GM12875 (cell line): ENCODE data around the gene MRPS2.

ENCODE experiments used
- H3K4me3 ChIP-seq: one replicate; pipeline ENCODE4 v1.5.1; 2011; ENCODE audit warnings: low read depth, low read length, control low read depth
- CTCF ChIP-seq: IDR thresholded peaks from 2 replicates; pipeline ENCODE4 v1.5.1; 2011; ENCODE audit warnings: low read depth, mild to moderate bottlenecking, control low read depth, inconsistent platforms, low read length, moderate library complexity, borderline replicate concordance; ENCODE audit not compliant: insufficient read depth

Gene MRPS2

GRCh38 chr9:135521608-135522095, 21.2 kb downstream of the MRPS2 start:
- H3K4me3 ChIP-seq, result no peak overlapping the region
- TF ChIP-seq CTCF, result no peak

- no peak for TF ChIP-seq CTCF
- H3K4me3 ChIP-seq, result no peak overlapping the region
Observed at GRCh38 chr9:135522137-135522877, 21.8 kb downstream of the MRPS2 start.

GRCh38 chr9:135522931-135523330, 22.4 kb downstream of the MRPS2 start:
- TF ChIP-seq CTCF, result no peak
- H3K4me3 ChIP-seq, result no peak overlapping the region

- no peak for TF ChIP-seq CTCF
- H3K4me3 ChIP-seq, result no peak overlapping the region
Observed at GRCh38 chr9:135523521-135524129, 23.1 kb downstream of the MRPS2 start.

GRCh38 chr9:135524130-135524861, 23.8 kb downstream of the MRPS2 start:
- no peak overlapping the region for H3K4me3 ChIP-seq
- no peak for TF ChIP-seq CTCF

- H3K4me3 ChIP-seq, result no peak overlapping the region
- no peak for TF ChIP-seq CTCF
Observed at GRCh38 chr9:135525241-135526088, 25.0 kb downstream of the MRPS2 start.
